ENCODE data around the gene PDP2.
"Not testable (repeated sequence)": the region's sequence is repeated elsewhere in the genome, so short reads cannot be mapped to it uniquely, and the experiment has no call there.

Gene PDP2

GRCh38 chr16:66853261-66854139 lies 26.8 kb upstream of the PDP2 start:
- in situ Hi-C loops (cut with HindIII; ENCODE audit: low sequenced_read_pairs), result no loop called here

GRCh38 chr16:66856184-66856730 lies 24.1 kb upstream of the PDP2 start:
- in situ Hi-C loops (cut with HindIII; ENCODE audit: low sequenced_read_pairs), result no loop called here

- in situ Hi-C loops (cut with HindIII; ENCODE audit: low sequenced_read_pairs), result no loop called here
Measured at GRCh38 chr16:66856801-66857200, 23.5 kb upstream of the PDP2 start.

GRCh38 chr16:66857437-66857836 lies 22.9 kb upstream of the PDP2 start:
- in situ Hi-C loops (cut with HindIII; ENCODE audit: low sequenced_read_pairs), result no loop called here

GRCh38 chr16:66858740-66859396 lies 21.4 kb upstream of the PDP2 start:
- in situ Hi-C loops (cut with HindIII; ENCODE audit: low sequenced_read_pairs), result no loop called here

- in situ Hi-C loops (cut with HindIII; ENCODE audit: low sequenced_read_pairs), result no loop called here
Measured at GRCh38 chr16:66859397-66860068, 20.8 kb upstream of the PDP2 start.

- in situ Hi-C loops (cut with HindIII; ENCODE audit: low sequenced_read_pairs), result no loop called here
Measured at GRCh38 chr16:66862023-66862520, 18.2 kb upstream of the PDP2 start.

- in situ Hi-C loops (cut with HindIII; ENCODE audit: low sequenced_read_pairs), result no loop called here
Measured at GRCh38 chr16:66863707-66864106, 16.6 kb upstream of the PDP2 start.

GRCh38 chr16:66869424-66869823 lies 10.9 kb upstream of the PDP2 start:
- in situ Hi-C loops (cut with HindIII; ENCODE audit: low sequenced_read_pairs), result no loop called here

- in situ Hi-C loops (cut with HindIII; ENCODE audit: low sequenced_read_pairs), result not testable (repeated sequence)
Measured at GRCh38 chr16:66871363-66871762, 9.0 kb upstream of the PDP2 start.

- in situ Hi-C loops (cut with HindIII; ENCODE audit: low sequenced_read_pairs), result no loop called here
Measured at GRCh38 chr16:66871840-66872239, 8.5 kb upstream of the PDP2 start.

- in situ Hi-C loops (cut with HindIII; ENCODE audit: low sequenced_read_pairs), result no loop called here
Measured at GRCh38 chr16:66872559-66872942, 7.8 kb upstream of the PDP2 start.

- in situ Hi-C loops (cut with HindIII; ENCODE audit: low sequenced_read_pairs), result no loop called here
Measured at GRCh38 chr16:66872943-66873684, 7.2 kb upstream of the PDP2 start.

- in situ Hi-C loops (cut with HindIII; ENCODE audit: low sequenced_read_pairs), result no loop called here
Measured at GRCh38 chr16:66873685-66874055, 6.6 kb upstream of the PDP2 start.

- in situ Hi-C loops (cut with HindIII; ENCODE audit: low sequenced_read_pairs), result no loop called here
Measured at GRCh38 chr16:66874079-66874775, 6.1 kb upstream of the PDP2 start.

GRCh38 chr16:66878067-66878466 lies 2.2 kb upstream of the PDP2 start:
- in situ Hi-C loops (cut with HindIII; ENCODE audit: low sequenced_read_pairs), result no loop called here

GRCh38 chr16:66881014-66881417 lies 701 bp downstream of the PDP2 start:
- in situ Hi-C loops (cut with HindIII; ENCODE audit: low sequenced_read_pairs), result loop anchor here (5.0 kb wide), 1 partner anchor 56 kb away; the partner anchor contains the start of gene CES2

GRCh38 chr16:66881560-66881959 lies 1.2 kb downstream of the PDP2 start:
- in situ Hi-C loops (cut with HindIII; ENCODE audit: low sequenced_read_pairs), result loop anchor here (5.0 kb wide), 1 partner anchor 56 kb away; the partner anchor contains the start of gene CES2

GRCh38 chr16:66881964-66882508 lies 1.7 kb downstream of the PDP2 start:
- in situ Hi-C loops (cut with HindIII; ENCODE audit: low sequenced_read_pairs), result loop anchor here (5.0 kb wide), 1 partner anchor 55 kb away; the partner anchor contains the start of gene CES2

Data from endothelial cell of hepatic sinusoid (primary cell).